K562 (cell line): ENCODE data around the gene LITAF. TPM values are rescaled to one million over a fixed set of nuclear protein-coding genes. Genes with fewer than 3 reads are reported as not detected.
A peak's percentile ranks its signal among the peaks of the same experiment; 100 is the strongest.

Experiments used
- CHD2 ChIP-seq: IDR thresholded peaks from 2 replicates; pipeline ENCODE4 v1.6.1; 2011; ENCODE audit warnings: low read depth, low read length
- GABPA ChIP-seq: fragments of 200-800 bp; sonication (Bioruptor generic); conservative IDR thresholded peaks from 2 replicates; pipeline ENCODE4 v1.6.1; 2016; ENCODE audit warnings: low read depth, missing genetic modification characterization, missing compliant biosample characterization
- GATAD2A ChIP-seq: fragments of 450-650 bp; IDR thresholded peaks from 2 replicates; pipeline ENCODE4 v1.6.1; 2017
- GTF2A2 ChIP-seq: IDR thresholded peaks from 2 replicates; pipeline ENCODE4 v1.6.1; 2016; ENCODE audit warnings: mild to moderate bottlenecking, missing genetic modification characterization, missing compliant biosample characterization
- HDAC2 ChIP-seq: fragments of 450-650 bp; IDR thresholded peaks from 2 replicates; pipeline ENCODE4 v1.6.1; 2016; ENCODE audit warnings: mild to moderate bottlenecking
- HOMEZ ChIP-seq: fragments of 250-450 bp; sonication (Bioruptor Pico); IDR thresholded peaks from 2 replicates; pipeline ENCODE4 v1.4.0; 2020; ENCODE audit warnings: mild to moderate bottlenecking, moderate library complexity
- L3MBTL2 ChIP-seq: fragments of 450-650 bp; IDR thresholded peaks from 2 replicates; pipeline ENCODE4 v1.6.1; 2016; ENCODE audit warnings: mild to moderate bottlenecking, moderate library complexity
- NR1H2 ChIP-seq: sonication (generic); formaldehyde crosslinking; IDR thresholded peaks from 2 replicates; pipeline ENCODE4 v1.4.0; 2020; ENCODE audit warnings: mild to moderate bottlenecking, missing genetic modification reagents
- NRF1 ChIP-seq, 2 experiments: fragments of 450-650 bp; IDR thresholded peaks in 1 of 2; conservative IDR thresholded peaks in 1 of 2; 2 replicates each; pipeline ENCODE4 v1.6.1; 2014; ENCODE audit warnings: mild to moderate bottlenecking in 2 of 2
- PHB ChIP-seq: fragments of 250-450 bp; sonication (Bioruptor Pico); IDR thresholded peaks from 2 replicates; pipeline ENCODE4 v1.5.0; 2021
- PHF21A ChIP-seq: fragments of 450-650 bp; IDR thresholded peaks from 2 replicates; pipeline ENCODE4 v1.6.1; 2017; ENCODE audit warnings: low read depth, borderline replicate concordance
- POLR2A ChIP-seq: fragments of 450-650 bp; conservative IDR thresholded peaks from 2 replicates; pipeline ENCODE4 v1.6.1; 2016
- PRMT5 ChIP-seq: sonication (generic); formaldehyde crosslinking; IDR thresholded peaks from 2 replicates; pipeline ENCODE4 v1.5.0; 2020; ENCODE audit warnings: missing genetic modification reagents
- PYGO2 ChIP-seq: fragments of 450-650 bp; IDR thresholded peaks from 2 replicates; pipeline ENCODE4 v1.6.1; 2016; ENCODE audit warnings: mild to moderate bottlenecking, missing genetic modification characterization, moderate library complexity, missing compliant biosample characterization
- RBM25 ChIP-seq: fragments of 200-400 bp; formaldehyde crosslinking; IDR thresholded peaks from 2 replicates; pipeline ENCODE4 v1.6.1; 2018; ENCODE audit warnings: low read length, low read depth, moderate library complexity; ENCODE audit not compliant: severe bottlenecking
- SMAD4 ChIP-seq: fragments of 250-450 bp; sonication (Bioruptor Pico); conservative IDR thresholded peaks from 2 replicates; pipeline ENCODE4 v1.8.0; 2021; ENCODE audit warnings: inconsistent platforms, mild to moderate bottlenecking, moderate library complexity
- TARDBP ChIP-seq: fragments of 450-650 bp; IDR thresholded peaks from 2 replicates; pipeline ENCODE4 v1.6.1; 2016
- TRIM24 ChIP-seq, 2 experiments: fragments of 450-650 bp; IDR thresholded peaks; 2 replicates each; pipeline ENCODE4 v1.6.1; 2016
- U2AF2 ChIP-seq: fragments of 200-400 bp; formaldehyde crosslinking; optimal IDR thresholded peaks from 2 replicates; pipeline ENCODE3; 2017; ENCODE audit warnings: low read depth, mild to moderate bottlenecking, low read length
- ZBTB1 ChIP-seq: sonication (generic); formaldehyde crosslinking; IDR thresholded peaks from 2 replicates; pipeline ENCODE4 v1.8.1; 2023; ENCODE audit warnings: missing genetic modification reagents, low read depth, mild to moderate bottlenecking, borderline replicate concordance
- ZBTB49 ChIP-seq: sonication (generic); formaldehyde crosslinking; IDR thresholded peaks from 2 replicates; pipeline ENCODE4 v1.8.0; 2022; ENCODE audit warnings: missing genetic modification reagents, mild to moderate bottlenecking, borderline replicate concordance
- ZFX ChIP-seq: sonication (generic); formaldehyde crosslinking; IDR thresholded peaks from 2 replicates; pipeline ENCODE4 v1.8.0; 2022; ENCODE audit warnings: mild to moderate bottlenecking, missing genetic modification reagents, moderate library complexity
- polyA plus RNA-seq, 8 experiments: library from polyadenylated mRNA; depleted of rRNA in 4 of 8; stranded (reverse) in 5 of 8; unstranded in 3 of 8; fragments of >200 nt; fragmentation: Nextera tagmentation in 2 of 8; fragmentation: Illumina TruSeq in 1 of 8; extraction: Ambion mirVana in 2 of 8; extraction: Trizol in 1 of 8; gene quantifications; 2 replicates each; pipeline versions ENCODE4 v1.2.1 to v1.2.3, GENCODE V29; 2011 to 2014; ENCODE audit warnings: inconsistent platforms in 1 of 8, missing spikeins in 1 of 8
- total RNA-seq, 7 experiments: library from RNA; depleted of rRNA in 6 of 7; stranded (reverse); fragments of >200 nt in 6 of 7; fragmentation: Illumina TruSeq in 2 of 7; extraction: Trizol in 2 of 7; gene quantifications; 2 replicates each; pipeline versions ENCODE4 v1.2.1 to v1.2.3, GENCODE V29; 2011 to 2021; ENCODE audit warnings: low replicate concordance in 1 of 7
- TF ChIP-seq, protein P1 (sequence below): fragments of 250-450 bp; sonication (Bioruptor Pico); IDR thresholded peaks from 2 replicates; pipeline ENCODE4 v1.9.0; 2021; ENCODE audit warnings: mild to moderate bottlenecking
- TF ChIP-seq, protein P2 (sequence below): fragments of 450-650 bp; IDR thresholded peaks from 2 replicates; pipeline ENCODE4 v1.6.1; 2018; ENCODE audit not compliant: partially characterized antibody

Gene LITAF
- total and polyA plus RNA-seq, 9 of the 15 experiments (the other 6 are each of a cell fraction or from before 2014, with no cell fraction given): 4.1 to 17.8 (median 11.9) TPM

DNA sequence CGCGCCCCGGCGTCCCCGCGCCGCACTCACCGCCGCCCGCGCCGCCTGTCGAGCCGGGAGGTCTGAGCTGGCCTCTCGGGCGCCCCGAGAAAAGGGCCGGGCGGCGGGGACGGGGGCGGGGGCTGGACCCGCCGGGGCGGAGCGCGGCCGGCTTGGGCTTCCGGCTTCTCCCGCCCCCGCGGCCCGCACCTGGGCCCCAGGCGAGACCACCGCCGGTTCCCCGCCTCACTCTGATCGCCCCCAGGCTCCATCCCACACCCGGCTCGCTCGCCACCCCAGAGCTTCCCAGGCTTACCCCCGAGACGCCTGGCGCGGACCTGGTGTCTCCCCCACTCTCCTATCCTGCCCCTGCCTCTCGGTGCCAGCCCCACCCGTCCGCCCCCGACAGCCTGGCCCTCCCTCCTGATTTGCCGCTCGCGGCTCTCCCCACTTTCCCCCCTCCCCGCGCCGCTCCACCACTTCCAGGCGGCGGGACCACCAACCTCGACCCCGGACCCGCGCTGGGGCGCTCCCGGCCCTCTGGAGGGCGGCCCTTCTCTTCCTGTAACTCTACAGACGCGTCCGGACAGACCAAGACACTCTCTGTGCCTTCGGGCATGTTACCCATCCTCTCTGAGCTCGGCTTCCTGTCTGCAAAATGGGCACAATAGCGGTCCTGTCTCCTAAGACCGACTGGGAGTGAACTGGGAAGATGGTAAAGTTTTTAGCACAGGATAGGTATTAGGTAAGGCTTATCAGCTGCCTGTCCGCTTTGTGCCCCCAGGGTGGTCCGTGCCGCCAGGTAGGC is at the start of gene LITAF (continued):
- TF ChIP-seq, protein P1, sequence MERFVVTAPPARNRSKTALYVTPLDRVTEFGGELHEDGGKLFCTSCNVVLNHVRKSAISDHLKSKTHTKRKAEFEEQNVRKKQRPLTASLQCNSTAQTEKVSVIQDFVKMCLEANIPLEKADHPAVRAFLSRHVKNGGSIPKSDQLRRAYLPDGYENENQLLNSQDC (CRISPR knock-in tag): no peak
- TF ChIP-seq HOMEZ (CRISPR knock-in tag): no peak
- no peak for TF ChIP-seq PYGO2
- TF ChIP-seq RBM25: peak; percentile 13
- no peak for TF ChIP-seq PHB (CRISPR knock-in tag)
- TF ChIP-seq ZBTB49 (CRISPR knock-in tag): no peak
- no peak for TF ChIP-seq U2AF2
- peak; percentile 71 for TF ChIP-seq GABPA (tag)
- TF ChIP-seq ZFX (CRISPR knock-in tag): peak; percentile 50
- no peak for TF ChIP-seq PHF21A
- TF ChIP-seq ZBTB1 (CRISPR knock-in tag): no peak
- TF ChIP-seq GATAD2A: no peak
- no peak for TF ChIP-seq NRF1 (conservative IDR thresholded peaks at IDR 0.05 in 1 of 2, IDR thresholded peaks at IDR 0.05 in 1 of 2)
- TF ChIP-seq PRMT5 (CRISPR knock-in tag): no peak
- no peak for TF ChIP-seq HDAC2
- no peak for TF ChIP-seq TARDBP
- TF ChIP-seq SMAD4 (CRISPR knock-in tag): peak; percentile 14; the same call in 1 of the 2 replicates
- no peak for TF ChIP-seq GTF2A2 (tag)
- TF ChIP-seq, protein P2, sequence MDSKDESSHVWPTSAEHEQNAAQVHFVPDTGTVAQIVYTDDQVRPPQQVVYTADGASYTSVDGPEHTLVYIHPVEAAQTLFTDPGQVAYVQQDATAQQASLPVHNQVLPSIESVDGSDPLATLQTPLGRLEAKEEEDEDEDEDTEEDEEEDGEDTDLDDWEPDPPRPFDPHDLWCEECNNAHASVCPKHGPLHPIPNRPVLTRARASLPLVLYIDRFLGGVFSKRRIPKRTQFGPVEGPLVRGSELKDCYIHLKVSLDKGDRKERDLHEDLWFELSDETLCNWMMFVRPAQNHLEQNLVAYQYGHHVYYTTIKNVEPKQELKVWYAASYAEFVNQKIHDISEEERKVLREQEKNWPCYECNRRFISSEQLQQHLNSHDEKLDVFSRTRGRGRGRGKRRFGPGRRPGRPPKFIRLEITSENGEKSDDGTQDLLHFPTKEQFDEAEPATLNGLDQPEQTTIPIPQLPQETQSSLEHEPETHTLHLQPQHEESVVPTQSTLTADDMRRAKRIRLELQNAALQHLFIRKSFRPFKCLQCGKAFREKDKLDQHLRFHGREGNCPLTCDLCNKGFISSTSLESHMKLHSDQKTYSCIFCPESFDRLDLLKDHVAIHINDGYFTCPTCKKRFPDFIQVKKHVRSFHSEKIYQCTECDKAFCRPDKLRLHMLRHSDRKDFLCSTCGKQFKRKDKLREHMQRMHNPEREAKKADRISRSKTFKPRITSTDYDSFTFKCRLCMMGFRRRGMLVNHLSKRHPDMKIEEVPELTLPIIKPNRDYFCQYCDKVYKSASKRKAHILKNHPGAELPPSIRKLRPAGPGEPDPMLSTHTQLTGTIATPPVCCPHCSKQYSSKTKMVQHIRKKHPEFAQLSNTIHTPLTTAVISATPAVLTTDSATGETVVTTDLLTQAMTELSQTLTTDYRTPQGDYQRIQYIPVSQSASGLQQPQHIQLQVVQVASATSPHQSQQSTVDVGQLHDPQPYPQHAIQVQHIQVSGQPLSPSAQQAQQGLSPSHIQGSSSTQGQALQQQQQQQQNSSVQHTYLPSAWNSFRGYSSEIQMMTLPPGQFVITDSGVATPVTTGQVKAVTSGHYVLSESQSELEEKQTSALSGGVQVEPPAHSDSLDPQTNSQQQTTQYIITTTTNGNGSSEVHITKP: peak; percentile 15
- no peak for TF ChIP-seq NR1H2 (CRISPR knock-in tag)
- TF ChIP-seq POLR2A: no peak
- no peak for TF ChIP-seq TRIM24 (IDR thresholded peaks at IDR 0.05)
- TF ChIP-seq L3MBTL2: no peak
- no peak for TF ChIP-seq CHD2
